Skeletal muscle satellite cell (primary cell): ENCODE data around the gene DNAH1.

Experiments
- H3K27me3 ChIP-seq: 2 replicates; pipeline ENCODE4 v1.7.0; 2013; ENCODE audit warnings: low read length; ENCODE audit not compliant: control insufficient read depth, insufficient read depth
- H3K36me3 ChIP-seq: 2 replicates; pipeline ENCODE4 v1.7.0; 2013; ENCODE audit warnings: mild to moderate bottlenecking, control low read depth, low read length; ENCODE audit not compliant: insufficient read depth
- H3K4me1 ChIP-seq: 2 replicates; pipeline ENCODE4 v1.7.0; 2013; ENCODE audit warnings: low read length; ENCODE audit not compliant: control insufficient read depth, insufficient read depth
- H3K4me2 ChIP-seq: 2 replicates; pipeline ENCODE4 v1.7.0; 2013; ENCODE audit warnings: mild to moderate bottlenecking, low read length
- H3K4me3 ChIP-seq: 2 replicates; pipeline ENCODE4 v1.7.0; 2013; ENCODE audit warnings: low read length
- H3K9ac ChIP-seq: 2 replicates; pipeline ENCODE4 v1.7.0; 2013; ENCODE audit warnings: mild to moderate bottlenecking, low read depth, low read length, moderate library complexity
- H3K9me3 ChIP-seq: replicated peaks from 2 replicates; pipeline ENCODE4 v1.7.0; 2013; ENCODE audit warnings: mild to moderate bottlenecking, control low read depth, low read length

The DNAH1 gene

DNA sequence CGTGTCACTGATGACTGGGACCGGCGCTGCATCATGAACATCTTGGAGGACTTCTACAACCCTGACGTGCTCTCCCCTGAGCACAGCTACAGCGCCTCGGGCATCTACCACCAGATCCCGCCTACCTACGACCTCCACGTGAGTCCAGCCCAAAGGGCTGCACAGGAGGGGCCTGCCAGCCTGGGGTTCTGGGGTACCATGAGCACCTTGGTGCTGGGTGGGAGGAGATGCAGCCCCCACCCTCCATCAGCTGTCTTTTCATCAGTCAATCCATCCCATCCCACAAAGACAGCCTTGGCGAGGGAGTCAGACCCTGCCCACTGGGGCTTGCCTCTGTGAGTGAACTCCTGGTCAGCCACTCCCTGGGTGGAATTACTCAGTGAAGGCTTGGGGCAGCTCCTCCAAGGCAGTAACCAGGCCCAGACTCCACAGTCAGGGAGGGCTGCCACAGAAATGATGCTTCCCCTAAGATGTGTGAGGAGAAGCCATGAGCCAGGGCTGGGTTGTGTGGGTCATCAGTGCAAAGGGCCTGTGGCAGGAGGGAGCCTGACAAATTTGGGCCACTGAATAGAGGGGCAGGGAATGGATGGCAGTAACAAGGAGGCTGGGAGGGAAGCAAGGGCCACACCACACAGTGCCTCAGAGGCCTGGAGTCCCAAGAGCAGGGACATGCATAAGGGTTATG lies 80.9 kb downstream of the DNAH1 start:
- Histone ChIP-seq H3K36me3 (peaks cover 20% of the 10 kb centered on the region), H3K4me1 (no peaks in the 10 kb centered on the region), H3K27me3 (no peaks in the 10 kb centered on the region), H3K4me2 (no peak overlapping the region), H3K4me3 (no peak overlapping the region), H3K9ac (no peak overlapping the region), H3K9me3 (no peaks in the 10 kb centered on the region)

GRCh38 chr3:52397676-52398399 lies 81.7 kb downstream of the DNAH1 start:
- no peak overlapping the region for H3K4me3 ChIP-seq
- no peaks in the 10 kb centered on the region for H3K4me1 ChIP-seq

DNA sequence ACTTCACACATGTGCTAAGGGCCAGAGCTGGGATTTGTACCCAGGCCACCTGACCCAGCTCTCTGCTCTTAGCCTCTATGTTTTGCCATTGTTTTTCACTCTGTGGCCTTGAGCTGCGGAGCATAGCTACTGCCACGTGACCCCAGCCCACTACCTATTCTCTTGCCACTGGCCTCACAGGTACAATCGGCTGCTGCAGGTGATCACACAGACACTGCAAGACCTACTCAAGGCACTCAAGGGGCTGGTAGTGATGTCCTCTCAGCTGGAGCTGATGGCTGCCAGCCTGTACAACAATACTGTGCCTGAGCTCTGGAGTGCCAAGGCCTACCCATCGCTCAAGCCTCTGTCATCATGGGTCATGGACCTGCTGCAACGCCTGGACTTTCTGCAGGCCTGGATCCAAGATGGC lies 82.6 kb downstream of the DNAH1 start:
- H3K4me3 ChIP-seq = no peak overlapping the region
- H3K36me3 ChIP-seq = peaks cover 36% of the 10 kb centered on the region
- no peaks in the 10 kb centered on the region for H3K4me1 ChIP-seq

More at GRCh38 chr3:52397676-52398399, 81.7 kb downstream of the DNAH1 start:
- H3K9me3 ChIP-seq = no peaks in the 10 kb centered on the region
- H3K4me2 ChIP-seq = no peak overlapping the region
- H3K36me3 ChIP-seq = peaks cover 28% of the 10 kb centered on the region
- no peaks in the 10 kb centered on the region for H3K27me3 ChIP-seq
- no peak overlapping the region for H3K9ac ChIP-seq

GRCh38 chr3:52399131-52399530 lies 83.0 kb downstream of the DNAH1 start:
- H3K4me3 ChIP-seq = no peak overlapping the region
- peaks cover 2% of the 10 kb centered on the region for H3K4me1 ChIP-seq
- H3K9ac ChIP-seq = no peak overlapping the region
- no peaks in the 10 kb centered on the region for H3K9me3 ChIP-seq
- H3K27me3 ChIP-seq = no peaks in the 10 kb centered on the region
- no peak overlapping the region for H3K4me2 ChIP-seq
- peaks cover 41% of the 10 kb centered on the region for H3K36me3 ChIP-seq

More for the DNA sequence above, 82.6 kb downstream of the DNAH1 start:
- H3K9me3 ChIP-seq = no peaks in the 10 kb centered on the region
- H3K27me3 ChIP-seq = no peaks in the 10 kb centered on the region
- H3K4me2 ChIP-seq = no peak overlapping the region
- H3K9ac ChIP-seq = no peak overlapping the region

- Histone ChIP-seq H3K27me3 (no peaks in the 10 kb centered on the region), H3K4me3 (no peak overlapping the region), H3K9me3 (no peaks in the 10 kb centered on the region), H3K4me2 (no peak overlapping the region), H3K4me1 (peaks cover 6% of the 10 kb centered on the region), H3K36me3 (peaks cover 46% of the 10 kb centered on the region), H3K9ac (no peak overlapping the region)
These were observed 83.5 kb downstream of the DNAH1 start for GRCh38 chr3:52399593-52399992.

DNA sequence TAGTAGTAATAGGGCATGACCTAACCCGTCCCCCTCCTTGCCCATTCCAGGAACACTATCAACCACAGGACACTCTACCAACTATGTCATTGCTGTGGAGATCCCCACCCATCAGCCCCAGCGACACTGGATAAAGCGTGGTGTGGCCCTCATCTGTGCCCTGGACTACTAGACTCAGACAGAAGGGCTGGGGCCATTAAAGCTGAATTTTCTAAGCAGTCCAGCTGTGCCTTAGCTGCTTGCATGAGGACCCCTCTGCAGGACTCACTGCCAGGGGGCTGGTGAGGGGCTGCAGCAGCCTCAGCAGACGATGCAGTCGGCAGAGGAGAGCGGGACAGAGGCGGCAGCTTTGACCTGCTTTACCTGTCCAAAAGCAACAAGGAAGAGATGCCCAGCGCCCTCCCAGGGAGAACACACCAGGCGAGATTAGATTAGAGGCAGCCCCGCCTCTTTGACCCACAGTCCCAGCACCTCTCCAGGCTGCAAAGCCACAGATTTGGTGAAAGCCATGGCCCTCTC lies 84.2 kb downstream of the DNAH1 start:
- H3K4me3 ChIP-seq = no peak overlapping the region
- H3K4me1 ChIP-seq = peaks cover 6% of the 10 kb centered on the region
- H3K9ac ChIP-seq = no peak overlapping the region
- H3K27me3 ChIP-seq = no peaks in the 10 kb centered on the region
- H3K9me3 ChIP-seq = no peaks in the 10 kb centered on the region
- peaks cover 51% of the 10 kb centered on the region for H3K36me3 ChIP-seq
- no peak overlapping the region for H3K4me2 ChIP-seq

- Histone ChIP-seq H3K9ac (no peak overlapping the region), H3K27me3 (no peaks in the 10 kb centered on the region), H3K4me1 (peaks cover 6% of the 10 kb centered on the region), H3K4me3 (no peak overlapping the region), H3K36me3 (peaks cover 58% of the 10 kb centered on the region), H3K4me2 (no peak overlapping the region), H3K9me3 (no peaks in the 10 kb centered on the region)
These were observed 84.9 kb downstream of the DNAH1 start for GRCh38 chr3:52401021-52401420.

DNA sequence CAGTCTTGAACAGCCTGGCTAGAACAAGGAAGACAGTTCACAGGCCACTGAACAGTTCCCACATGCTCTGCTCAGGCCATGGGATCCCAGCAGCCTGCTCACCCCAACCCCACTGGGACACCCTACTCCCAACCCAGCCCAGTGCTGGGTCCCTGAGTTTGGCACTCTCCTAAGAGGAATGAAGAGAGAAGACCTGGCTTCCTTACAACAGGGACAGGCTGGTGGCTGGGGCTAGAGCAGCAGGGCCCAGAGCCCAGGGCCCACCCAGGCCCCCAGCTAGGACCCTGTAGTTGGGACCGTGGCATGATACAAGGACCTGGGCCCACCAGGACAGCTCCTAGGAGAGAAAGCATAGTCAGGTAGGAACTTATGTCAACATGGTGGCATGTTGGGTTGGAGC lies 85.4 kb downstream of the DNAH1 start:
- no peak overlapping the region for H3K4me2 ChIP-seq
- no peaks in the 10 kb centered on the region for H3K9me3 ChIP-seq
- no peak overlapping the region for H3K9ac ChIP-seq
- H3K4me3 ChIP-seq = no peak overlapping the region
- peaks cover 6% of the 10 kb centered on the region for H3K4me1 ChIP-seq
- peaks cover 63% of the 10 kb centered on the region for H3K36me3 ChIP-seq
- no peaks in the 10 kb centered on the region for H3K27me3 ChIP-seq

GRCh38 chr3:52402101-52402521 lies 86.0 kb downstream of the DNAH1 start:
- Histone ChIP-seq H3K27me3 (no peaks in the 10 kb centered on the region), H3K4me2 (no peak overlapping the region), H3K9me3 (no peaks in the 10 kb centered on the region), H3K4me1 (peaks cover 6% of the 10 kb centered on the region), H3K4me3 (no peak overlapping the region), H3K9ac (no peak overlapping the region), H3K36me3 (peaks cover 69% of the 10 kb centered on the region)

DNA sequence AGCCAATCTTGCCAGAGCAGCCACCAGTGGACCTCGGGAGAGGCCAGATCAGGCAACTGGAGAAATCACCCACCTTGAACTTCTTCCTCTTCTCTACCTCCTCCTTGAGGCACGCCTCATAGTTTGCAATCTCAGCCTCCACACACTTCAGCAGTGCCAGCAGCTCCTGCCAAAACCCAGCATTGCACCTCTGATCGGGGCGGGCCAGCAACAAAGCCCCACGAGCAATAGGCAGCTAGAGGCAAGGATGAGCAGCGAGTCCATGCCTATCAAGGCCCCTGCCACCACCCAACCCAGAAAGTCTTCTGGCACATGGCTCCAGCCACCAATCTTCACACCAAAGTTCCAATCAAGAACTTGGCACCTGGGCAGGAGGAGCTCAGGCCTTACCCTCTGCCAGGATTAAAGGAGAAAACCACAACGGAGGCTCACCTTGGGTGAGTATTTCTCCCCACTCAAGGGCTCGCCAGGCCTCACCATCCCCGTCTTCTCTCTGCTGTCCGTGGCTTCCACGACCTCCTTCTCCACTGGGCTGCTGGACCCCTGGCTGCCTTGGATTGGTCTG lies 86.7 kb downstream of the DNAH1 start:
- Histone ChIP-seq H3K9ac (no peak overlapping the region), H3K4me1 (peaks cover 6% of the 10 kb centered on the region), H3K9me3 (no peaks in the 10 kb centered on the region), H3K27me3 (no peaks in the 10 kb centered on the region), H3K36me3 (peaks cover 76% of the 10 kb centered on the region), H3K4me3 (no peak overlapping the region), H3K4me2 (no peak overlapping the region)

DNA sequence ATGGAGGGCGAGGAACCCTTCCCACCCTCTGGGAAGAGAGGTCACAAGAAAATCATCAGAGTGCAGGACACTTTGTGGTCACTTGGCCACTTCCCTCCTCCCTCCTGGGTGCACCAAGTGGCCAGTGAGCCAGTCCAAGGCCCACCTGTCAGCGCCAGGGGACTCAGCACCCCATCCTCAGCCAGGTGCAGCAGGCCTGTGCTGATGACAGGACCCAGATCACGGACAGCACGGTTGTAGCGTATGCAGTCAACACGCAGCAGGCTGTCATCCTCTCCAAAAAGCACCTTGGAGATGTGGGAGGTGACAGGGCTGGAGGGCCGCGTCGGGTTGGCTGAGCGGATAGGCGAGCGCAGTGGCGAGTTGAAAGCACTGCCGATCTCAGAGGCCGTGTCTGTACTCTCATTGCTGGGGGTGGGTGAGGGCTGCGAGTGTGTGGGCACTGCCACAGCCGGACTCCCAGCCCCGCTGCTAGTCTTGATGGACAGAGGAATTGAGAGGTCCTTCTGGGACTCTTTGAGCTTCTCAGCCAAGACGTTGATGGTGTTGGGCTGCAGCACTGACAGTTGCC lies 87.2 kb downstream of the DNAH1 start:
- Histone ChIP-seq H3K27me3 (no peaks in the 10 kb centered on the region), H3K36me3 (peaks cover 81% of the 10 kb centered on the region), H3K9me3 (no peaks in the 10 kb centered on the region), H3K4me3 (no peak overlapping the region), H3K4me2 (no peak overlapping the region), H3K4me1 (peaks cover 7% of the 10 kb centered on the region), H3K9ac (no peak overlapping the region)
